Progenitor cell of endocrine pancreas (in vitro differentiated cells): ENCODE measurements around the gene KRTAP4-9. TPM values are rescaled to one million over a fixed set of nuclear protein-coding genes. Genes with fewer than 3 reads are reported as not detected.
"Not testable (repeated sequence)": the region's sequence is repeated elsewhere in the genome, so short reads cannot be mapped to it uniquely, and the experiment has no call there.

Experiments used
- DNase-seq: peaks from one replicate; pipeline ENCODE4 v3.0.0; 2021; ENCODE audit warnings: low spot score; ENCODE audit not compliant: unreplicated experiment
- H3K27ac Mint-ChIP-seq: 2 replicates; pipeline ENCODE4 v1.8.0; 2021; ENCODE audit warnings: mild to moderate bottlenecking, moderate library complexity, mixed read lengths
- H3K27me3 Mint-ChIP-seq: 2 replicates; pipeline ENCODE4 v1.8.0; 2021; ENCODE audit warnings: mixed read lengths
- H3K36me3 Mint-ChIP-seq: 2 replicates; pipeline ENCODE4 v1.8.0; 2022; ENCODE audit warnings: mixed read lengths; ENCODE audit not compliant: insufficient read depth
- H3K4me1 Mint-ChIP-seq: 2 replicates; pipeline ENCODE4 v1.8.0; 2021; ENCODE audit warnings: low read depth, mixed read lengths
- H3K4me3 Mint-ChIP-seq: 2 replicates; pipeline ENCODE4 v1.8.0; 2021; ENCODE audit warnings: low read depth, mild to moderate bottlenecking, moderate library complexity, mixed read lengths
- H3K9me3 Mint-ChIP-seq: 2 replicates; pipeline ENCODE4 v1.8.0; 2021; ENCODE audit warnings: low read depth, mixed read lengths
- total RNA-seq: library from RNA; stranded (reverse); gene quantifications from 2 replicates; pipeline ENCODE4 v1.2.1, GENCODE V29; 2021
- TF ChIP-seq, protein P1 (sequence below): fragments of 200-600 bp; sonication (generic); IDR thresholded peaks from one replicate; pipeline ENCODE4 v1.5.0; 2021; ENCODE audit warnings: antibody characterized with exemption, mild to moderate bottlenecking; ENCODE audit not compliant: unreplicated experiment

KRTAP4-9 gene
- total RNA-seq, 1 donor from 2014 or later: not detected

- Mint-ChIP-seq H3K27me3 (peaks cover 8% of the 10 kb centered on the region), H3K4me3 (no peak overlapping the region), H3K27ac (no peak overlapping the region), H3K36me3 (no peaks in the 10 kb centered on the region), H3K9me3 (peaks cover 4% of the 10 kb centered on the region), H3K4me1 (peaks cover 6% of the 10 kb centered on the region)
- TF ChIP-seq, protein P1, sequence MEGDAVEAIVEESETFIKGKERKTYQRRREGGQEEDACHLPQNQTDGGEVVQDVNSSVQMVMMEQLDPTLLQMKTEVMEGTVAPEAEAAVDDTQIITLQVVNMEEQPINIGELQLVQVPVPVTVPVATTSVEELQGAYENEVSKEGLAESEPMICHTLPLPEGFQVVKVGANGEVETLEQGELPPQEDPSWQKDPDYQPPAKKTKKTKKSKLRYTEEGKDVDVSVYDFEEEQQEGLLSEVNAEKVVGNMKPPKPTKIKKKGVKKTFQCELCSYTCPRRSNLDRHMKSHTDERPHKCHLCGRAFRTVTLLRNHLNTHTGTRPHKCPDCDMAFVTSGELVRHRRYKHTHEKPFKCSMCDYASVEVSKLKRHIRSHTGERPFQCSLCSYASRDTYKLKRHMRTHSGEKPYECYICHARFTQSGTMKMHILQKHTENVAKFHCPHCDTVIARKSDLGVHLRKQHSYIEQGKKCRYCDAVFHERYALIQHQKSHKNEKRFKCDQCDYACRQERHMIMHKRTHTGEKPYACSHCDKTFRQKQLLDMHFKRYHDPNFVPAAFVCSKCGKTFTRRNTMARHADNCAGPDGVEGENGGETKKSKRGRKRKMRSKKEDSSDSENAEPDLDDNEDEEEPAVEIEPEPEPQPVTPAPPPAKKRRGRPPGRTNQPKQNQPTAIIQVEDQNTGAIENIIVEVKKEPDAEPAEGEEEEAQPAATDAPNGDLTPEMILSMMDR: no peak
- no peak for DNase-seq
Observed at GRCh38 chr17:41103896-41104295, 1.3 kb upstream of the KRTAP4-9 start.

- H3K9me3 Mint-ChIP-seq, H3K27ac Mint-ChIP-seq, H3K4me3 Mint-ChIP-seq, H3K27me3 Mint-ChIP-seq, DNase-seq, H3K4me1 Mint-ChIP-seq, H3K36me3 Mint-ChIP-seq: not testable (repeated sequence)
Observed at GRCh38 chr17:41104386-41105038, 677 bp upstream of the KRTAP4-9 start.

- no peaks in the 10 kb centered on the region for H3K36me3 Mint-ChIP-seq
- no peak overlapping the region for H3K27ac Mint-ChIP-seq
- H3K4me1 Mint-ChIP-seq: peaks cover 6% of the 10 kb centered on the region
- H3K9me3 Mint-ChIP-seq: peaks cover 12% of the 10 kb centered on the region
- H3K4me3 Mint-ChIP-seq: no peak overlapping the region
- no peak for DNase-seq
- TF ChIP-seq, protein P1: no peak
- H3K27me3 Mint-ChIP-seq: peaks cover 5% of the 10 kb centered on the region
Observed at GRCh38 chr17:41107941-41108450, 2.8 kb downstream of the KRTAP4-9 start.

DNA sequence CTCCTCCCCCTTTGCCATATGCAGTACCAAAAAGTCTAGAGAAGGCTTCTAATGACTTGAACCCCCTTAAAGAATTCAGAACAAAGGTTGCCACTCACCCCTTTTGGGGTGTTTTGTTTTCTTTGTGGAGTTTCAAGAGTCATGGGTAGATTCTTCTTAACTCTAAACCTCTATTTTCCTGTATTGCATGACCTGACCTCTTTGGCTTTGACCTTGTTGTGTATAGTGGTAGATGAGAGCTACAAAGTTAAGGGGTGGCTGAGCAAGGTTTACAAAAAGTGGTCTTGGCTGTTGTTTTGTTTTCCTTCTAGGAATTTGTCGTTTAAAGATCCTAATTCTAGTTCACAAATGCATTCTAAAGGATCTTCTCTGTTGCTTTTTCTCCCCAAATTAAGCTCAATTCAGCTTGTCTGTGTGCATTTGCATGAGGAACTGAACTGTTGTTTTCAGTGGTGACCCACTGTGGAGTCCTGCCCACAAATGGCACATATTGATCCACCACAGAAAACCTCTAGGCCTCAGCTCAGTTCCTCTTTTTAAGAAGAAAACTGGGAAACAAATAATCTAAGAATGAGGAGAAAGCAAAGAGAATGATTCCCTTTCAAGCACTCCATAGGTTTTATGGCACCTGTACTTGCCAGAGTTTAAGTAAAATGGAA lies 3.7 kb downstream of the KRTAP4-9 start:
- H3K4me1 Mint-ChIP-seq: not testable (repeated sequence)

GRCh38 chr17:41111151-41111885 lies 6.1 kb downstream of the KRTAP4-9 start:
- Mint-ChIP-seq H3K4me3 (no peak overlapping the region), H3K27ac (no peak overlapping the region), H3K9me3 (peaks cover 12% of the 10 kb centered on the region), H3K27me3 (no peaks in the 10 kb centered on the region), H3K36me3 (no peaks in the 10 kb centered on the region), H3K4me1 (peaks cover 21% of the 10 kb centered on the region)
- TF ChIP-seq, protein P1: no peak
- DNase-seq: no peak

More for the DNA sequence above, 3.7 kb downstream of the KRTAP4-9 start:
- H3K27me3 Mint-ChIP-seq, H3K27ac Mint-ChIP-seq, H3K36me3 Mint-ChIP-seq, DNase-seq, H3K4me3 Mint-ChIP-seq: not testable (repeated sequence)
- H3K9me3 Mint-ChIP-seq: peaks cover 12% of the 10 kb centered on the region

GRCh38 chr17:41116297-41116696 lies 11.1 kb downstream of the KRTAP4-9 start:
- TF ChIP-seq, protein P1: no peak
- Mint-ChIP-seq H3K36me3 (no peaks in the 10 kb centered on the region), H3K9me3 (peaks cover 2% of the 10 kb centered on the region), H3K4me3 (no peak overlapping the region), H3K27me3 (peaks cover 8% of the 10 kb centered on the region), H3K4me1 (peaks cover 15% of the 10 kb centered on the region), H3K27ac (no peak overlapping the region)
- DNase-seq: no peak

DNA sequence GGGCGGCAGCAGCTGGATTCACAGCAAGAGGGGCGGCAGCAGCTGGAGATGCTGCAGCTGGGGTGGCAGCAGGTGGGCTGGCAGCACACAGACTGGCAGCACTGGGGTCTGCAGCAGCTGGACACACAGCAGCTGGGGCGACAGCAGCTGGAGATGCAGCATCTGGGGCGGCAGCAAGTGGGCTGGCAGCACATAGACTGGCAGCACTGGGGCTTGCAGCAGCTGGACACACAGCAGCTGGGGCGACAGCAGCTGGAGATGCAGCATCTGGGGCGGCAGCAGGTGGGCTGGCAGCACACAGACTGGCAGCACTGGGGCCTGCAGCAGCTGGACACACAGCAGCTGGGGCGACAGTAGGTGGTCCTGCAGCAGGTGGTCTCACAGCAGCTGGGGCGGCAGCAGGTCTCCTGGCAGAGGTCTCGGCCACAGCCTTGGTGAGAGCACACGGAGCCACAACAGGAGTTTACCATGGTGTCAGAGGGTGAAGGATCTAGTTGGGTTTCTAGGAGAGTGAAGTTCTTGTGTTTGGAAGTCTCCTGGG lies 12.7 kb downstream of the KRTAP4-9 start, which contains the start of gene KRTAP4-11:
TSS of gene KRTAP4-11 (minus strand) at position 528 of the 541 bp plus-strand sequence. CDS start at position 470, 58 bp downstream.
- H3K27me3 Mint-ChIP-seq, H3K27ac Mint-ChIP-seq, H3K9me3 Mint-ChIP-seq, DNase-seq, H3K36me3 Mint-ChIP-seq, H3K4me3 Mint-ChIP-seq: not testable (repeated sequence)
- peaks cover 16% of the 10 kb centered on the region for H3K4me1 Mint-ChIP-seq
